MCF 10A (cell line): ENCODE measurements around the gene KHK. TPM values are rescaled to one million over a fixed set of nuclear protein-coding genes. Genes with fewer than 3 reads are reported as not detected.

Experiments
- BruUV-seq: library from RNA; stranded (reverse); fragments of 400-500 nt; replicated peaks from 2 replicates; lab custom pipeline; 2021; lab: Mats Ljungman, UMichigan
- CTCF ChIA-PET: fragments of 300-600 bp; sonication (Branson Sonifier 250); formaldehyde crosslinking; extraction: SDS; loops from one replicate; lab custom pipeline; 2021; ENCODE audit warnings: antibody characterized with exemption, inconsistent platforms; lab: Yijun Ruan, JAX
- POLR2A ChIA-PET: fragments of 300-600, 350-650 bp; sonication (Branson Sonifier 250); formaldehyde crosslinking; extraction: SDS; loops from one replicate; lab custom pipeline; 2020; ENCODE audit warnings: antibody characterized with exemption, inconsistent platforms; lab: Yijun Ruan, JAX
- DNase-seq: peaks from one replicate; pipeline ENCODE4 v3.0.0-alpha.2; 2018; ENCODE audit not compliant: unreplicated experiment
- H3K27ac Mint-ChIP-seq: one replicate; pipeline ENCODE4 v1.8.0; 2022; ENCODE audit warnings: mild to moderate bottlenecking, low read depth, mixed read lengths; ENCODE audit not compliant: unreplicated experiment
- H3K27me3 Mint-ChIP-seq: one replicate; pipeline ENCODE4 v1.8.0; 2022; ENCODE audit warnings: mixed read lengths; ENCODE audit not compliant: insufficient read depth, unreplicated experiment
- H3K36me3 Mint-ChIP-seq: one replicate; pipeline ENCODE4 v1.8.0; 2022; ENCODE audit warnings: mild to moderate bottlenecking, moderate library complexity, mixed read lengths; ENCODE audit not compliant: insufficient read depth, unreplicated experiment
- H3K4me1 Mint-ChIP-seq: one replicate; pipeline ENCODE4 v1.8.0; 2022; ENCODE audit warnings: mixed read lengths; ENCODE audit not compliant: insufficient read depth, unreplicated experiment
- H3K4me3 Mint-ChIP-seq: one replicate; pipeline ENCODE4 v1.8.0; 2022; ENCODE audit warnings: mild to moderate bottlenecking, moderate library complexity, mixed read lengths; ENCODE audit not compliant: unreplicated experiment
- H3K9me3 Mint-ChIP-seq: one replicate; pipeline ENCODE4 v1.8.0; 2022; ENCODE audit warnings: mixed read lengths; ENCODE audit not compliant: unreplicated experiment
- intact Hi-C: fragments of 100-400 bp; cut with micrococcal nuclease; formaldehyde crosslinking; loops from 2 replicates; pipeline ENCODE4 v1.14.1; 2022
- total RNA-seq: library from RNA; stranded (reverse); gene quantifications from 2 replicates; pipeline ENCODE4 v1.2.3, GENCODE V29; 2022
- TF ChIP-seq, protein P1 (sequence below): fragments of 200-600 bp; IDR thresholded peaks from one replicate; pipeline ENCODE4 v1.8.0; 2022; ENCODE audit warnings: antibody characterized with exemption, mild to moderate bottlenecking; ENCODE audit not compliant: unreplicated experiment

The KHK gene
- total RNA-seq, 1 experiment from 2014 or later = 2.6 TPM

DNA sequence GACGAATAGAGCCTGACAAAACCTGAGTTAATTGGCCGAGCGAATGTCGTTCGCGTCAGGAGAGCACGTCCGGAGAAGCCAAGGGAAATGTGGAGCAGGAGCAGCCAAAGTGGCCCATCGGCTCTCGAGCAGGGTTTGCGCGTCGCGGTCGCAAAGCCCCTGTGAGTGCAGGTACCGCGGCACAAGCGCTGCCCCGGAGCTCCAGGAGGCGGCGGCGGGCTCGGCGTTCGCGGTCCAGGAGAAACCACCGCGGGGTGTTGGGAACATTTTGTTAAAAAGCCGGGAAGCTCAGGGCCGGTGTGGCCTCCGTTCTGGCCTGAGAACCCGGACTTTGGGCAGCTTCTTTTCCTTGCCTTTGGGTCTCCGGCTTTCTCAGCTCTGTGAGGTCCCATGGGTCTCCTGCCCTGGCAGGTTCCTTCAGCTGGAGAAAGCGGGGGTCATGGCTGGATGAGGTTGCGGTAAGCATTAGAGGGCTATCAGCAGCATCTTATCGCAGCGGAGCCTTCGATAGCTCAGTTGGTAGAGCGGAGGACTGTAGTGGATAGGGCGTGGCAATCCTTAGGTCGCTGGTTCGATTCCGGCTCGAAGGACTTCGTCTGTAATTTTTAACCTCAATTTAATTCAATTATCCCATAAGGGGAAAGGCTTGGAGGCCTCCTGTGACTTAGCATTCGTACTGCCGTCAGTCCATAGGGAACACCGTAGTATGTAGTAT is 36.1 kb upstream of the KHK start:
- ChIA-PET POLR2A (interaction anchor here (0.9 to 9.2 kb wide), 22 partner anchors 7 to 306 kb away, joined by 3 to 175 read pairs (median 5); partner anchors contain the start of genes ATRAID, EMILIN1, GTF3C2 and MPV17), CTCF (interaction anchor here (0.7 to 1.7 kb wide), 10 partner anchors 11 to 90 kb away, joined by 3 to 5 read pairs (median 4); partner anchors contain the start of gene OST4)
- Mint-ChIP-seq H3K27me3 (no peaks in the 10 kb centered on the region), H3K36me3 (peaks cover 33% of the 10 kb centered on the region), H3K4me3 (peak overlapping the region; percentile 93), H3K4me1 (no peaks in the 10 kb centered on the region), H3K9me3 (no peaks in the 10 kb centered on the region), H3K27ac (peak overlapping the region; percentile 84)
- intact Hi-C loops = loop anchor here (1.0 to 2.0 kb wide), 3 partner anchors 18 to 89 kb away; partner anchors contain the start of genes KHK and TMEM214
- TF ChIP-seq, protein P1, sequence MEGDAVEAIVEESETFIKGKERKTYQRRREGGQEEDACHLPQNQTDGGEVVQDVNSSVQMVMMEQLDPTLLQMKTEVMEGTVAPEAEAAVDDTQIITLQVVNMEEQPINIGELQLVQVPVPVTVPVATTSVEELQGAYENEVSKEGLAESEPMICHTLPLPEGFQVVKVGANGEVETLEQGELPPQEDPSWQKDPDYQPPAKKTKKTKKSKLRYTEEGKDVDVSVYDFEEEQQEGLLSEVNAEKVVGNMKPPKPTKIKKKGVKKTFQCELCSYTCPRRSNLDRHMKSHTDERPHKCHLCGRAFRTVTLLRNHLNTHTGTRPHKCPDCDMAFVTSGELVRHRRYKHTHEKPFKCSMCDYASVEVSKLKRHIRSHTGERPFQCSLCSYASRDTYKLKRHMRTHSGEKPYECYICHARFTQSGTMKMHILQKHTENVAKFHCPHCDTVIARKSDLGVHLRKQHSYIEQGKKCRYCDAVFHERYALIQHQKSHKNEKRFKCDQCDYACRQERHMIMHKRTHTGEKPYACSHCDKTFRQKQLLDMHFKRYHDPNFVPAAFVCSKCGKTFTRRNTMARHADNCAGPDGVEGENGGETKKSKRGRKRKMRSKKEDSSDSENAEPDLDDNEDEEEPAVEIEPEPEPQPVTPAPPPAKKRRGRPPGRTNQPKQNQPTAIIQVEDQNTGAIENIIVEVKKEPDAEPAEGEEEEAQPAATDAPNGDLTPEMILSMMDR = no peak
- DNase-seq = peak; percentile 93
- BruUV-seq = TSS peak; percentile 96

DNA sequence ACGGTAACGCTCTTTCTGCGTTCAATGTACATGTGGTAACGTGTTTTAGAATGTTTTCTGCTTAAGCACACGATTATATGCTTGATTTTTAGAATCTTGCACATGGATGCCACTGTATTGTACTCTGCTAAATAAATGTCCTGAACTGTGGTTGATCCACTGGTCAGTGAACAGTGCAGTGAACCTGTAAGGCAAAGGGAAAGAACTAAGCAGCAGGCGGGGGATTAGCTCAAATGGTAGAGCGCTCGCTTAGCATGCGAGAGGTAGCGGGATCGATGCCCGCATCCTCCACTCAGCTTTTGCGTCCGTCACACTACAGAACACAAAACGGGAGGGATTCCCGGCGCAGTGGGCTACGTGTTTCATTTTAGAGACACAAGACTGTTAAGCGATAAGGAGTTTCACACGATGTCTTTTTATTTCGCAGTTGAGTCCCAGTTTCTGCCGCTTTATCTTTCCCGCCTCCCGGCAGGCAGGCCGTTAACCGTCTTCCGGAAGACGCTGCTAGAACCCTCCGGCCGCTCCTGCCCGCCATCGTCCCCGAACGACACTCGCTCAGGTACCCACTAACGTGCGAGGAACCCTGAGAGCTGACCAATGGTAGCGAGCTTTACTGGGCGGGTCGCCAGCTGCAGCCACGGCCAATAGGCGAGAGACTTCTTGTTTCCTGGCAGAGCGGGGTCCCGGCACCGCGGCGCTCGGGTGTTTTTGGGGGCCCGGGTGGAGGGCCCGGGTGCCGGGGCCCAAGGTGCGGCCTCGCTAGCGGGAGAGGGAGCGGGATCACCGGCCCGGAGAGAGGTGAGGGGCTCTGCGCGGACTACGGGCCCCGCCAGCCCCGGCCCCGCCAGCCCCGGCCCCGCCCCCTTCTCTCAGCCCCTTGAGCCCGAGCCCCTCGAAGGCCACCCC is 35.3 kb upstream of the KHK start, which contains the start of gene AGBL5:
Gene AGBL5, plus strand, starts transcription at position 673 of the 906 bp plus-strand sequence. CDS start 1,291 bp downstream, outside the sequence.
- intact Hi-C loops = loop anchor here (1.0 to 2.0 kb wide), 3 partner anchors 19 to 90 kb away; partner anchors contain the start of genes KHK and TMEM214
- TF ChIP-seq, protein P1 = no peak
- Mint-ChIP-seq H3K36me3 (peaks cover 40% of the 10 kb centered on the region), H3K27ac (peak within 1 kb of the TSS; percentile 84), H3K27me3 (no peaks in the 10 kb centered on the region), H3K4me3 (peak within 1 kb of the TSS; percentile 93), H3K4me1 (no peaks in the 10 kb centered on the region), H3K9me3 (no peaks in the 10 kb centered on the region)
- ChIA-PET CTCF (interaction anchor here (0.6 to 1.7 kb wide), 9 partner anchors 14 to 251 kb away, joined by 3 to 5 read pairs (median 4); partner anchors contain the start of gene OST4), POLR2A (interaction anchor here (0.6 to 9.2 kb wide), 28 partner anchors 8 to 305 kb away, joined by 3 to 175 read pairs (median 5); partner anchors contain the start of genes ATRAID, EMILIN1, GTF3C2 and KHK)
- BruUV-seq = no TSS peak
- DNase-seq = peak; percentile 91

DNA sequence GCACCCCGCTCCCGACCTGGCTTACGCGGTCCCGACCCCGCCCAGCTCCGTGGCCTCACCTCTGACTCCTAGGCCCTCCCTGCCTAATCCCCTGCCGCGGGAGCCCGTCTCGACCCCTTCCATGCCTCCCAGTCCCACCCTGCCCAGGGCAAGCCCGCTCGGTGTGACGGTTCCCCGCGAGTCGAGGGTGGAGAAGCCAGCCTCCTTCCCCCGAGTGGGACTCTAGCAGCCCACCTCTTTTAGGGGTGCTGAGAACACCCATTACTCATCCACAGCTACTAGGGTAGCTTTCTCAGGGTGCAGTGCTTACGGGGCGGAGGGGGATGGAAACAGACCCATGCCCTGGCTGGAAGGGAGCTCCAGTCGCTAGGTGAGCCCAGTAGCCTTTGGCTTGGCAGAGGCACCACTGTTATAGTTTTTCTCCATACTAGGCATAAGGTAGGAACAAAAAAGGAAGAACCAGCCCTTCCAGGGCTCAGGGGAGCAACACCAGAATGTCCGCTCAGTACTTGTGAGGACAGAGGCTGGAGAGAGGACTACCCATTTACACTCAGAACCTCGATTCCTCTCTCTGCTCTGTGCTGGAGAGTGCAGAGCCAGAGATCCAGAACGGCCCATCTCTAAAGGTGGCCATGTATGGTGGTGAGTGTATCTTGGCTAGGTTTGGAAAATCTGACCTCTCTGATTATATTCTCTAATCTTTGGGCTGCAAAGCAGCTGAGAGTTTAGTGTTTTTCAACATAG is 34.5 kb upstream of the KHK start:
- peaks cover 42% of the 10 kb centered on the region for H3K36me3 Mint-ChIP-seq
- intact Hi-C loops = loop anchor here (2.0 kb wide), 1 partner anchor 35 kb away; the partner anchor contains the start of gene KHK
- H3K27ac Mint-ChIP-seq = peak overlapping the region; percentile 84
- no TSS peak for BruUV-seq
- TF ChIP-seq, protein P1 = no peak
- DNase-seq = peak; percentile 13
- H3K4me3 Mint-ChIP-seq = peak overlapping the region; percentile 93
- H3K4me1 Mint-ChIP-seq = no peaks in the 10 kb centered on the region
- H3K9me3 Mint-ChIP-seq = no peaks in the 10 kb centered on the region
- ChIA-PET POLR2A (interaction anchor here (0.5 to 9.2 kb wide), 21 partner anchors 9 to 304 kb away, joined by 3 to 175 read pairs (median 4); partner anchors contain the start of genes ATRAID, EMILIN1, GTF3C2 and KHK), CTCF (interaction anchor here (0.6 to 1.3 kb wide), 5 partner anchors 35 to 339 kb away, joined by 3 to 4 read pairs (median 3); no protein-coding TSS in a partner anchor)
- H3K27me3 Mint-ChIP-seq = no peaks in the 10 kb centered on the region
